OCI-LY1 (cell line): ENCODE data around the gene C22orf31.

Experiments
- EZH2 ChIP-seq: fragments of 200-600 bp; sonication (generic), shearing (Covaris generic); IDR thresholded peaks from 2 replicates; pipeline ENCODE4 v1.8.0; 2017; ENCODE audit warnings: borderline replicate concordance, mixed run types, mild to moderate bottlenecking, antibody characterized with exemption, low read length, moderate library complexity, mixed read lengths
- TF ChIP-seq, protein P1 (sequence below): fragments of 200-600 bp; sonication (generic), shearing (Covaris generic); IDR thresholded peaks from 2 replicates; pipeline ENCODE4 v1.5.1; 2017; ENCODE audit warnings: mild to moderate bottlenecking, antibody characterized with exemption, low read length, moderate library complexity, mixed read lengths

DNA sequence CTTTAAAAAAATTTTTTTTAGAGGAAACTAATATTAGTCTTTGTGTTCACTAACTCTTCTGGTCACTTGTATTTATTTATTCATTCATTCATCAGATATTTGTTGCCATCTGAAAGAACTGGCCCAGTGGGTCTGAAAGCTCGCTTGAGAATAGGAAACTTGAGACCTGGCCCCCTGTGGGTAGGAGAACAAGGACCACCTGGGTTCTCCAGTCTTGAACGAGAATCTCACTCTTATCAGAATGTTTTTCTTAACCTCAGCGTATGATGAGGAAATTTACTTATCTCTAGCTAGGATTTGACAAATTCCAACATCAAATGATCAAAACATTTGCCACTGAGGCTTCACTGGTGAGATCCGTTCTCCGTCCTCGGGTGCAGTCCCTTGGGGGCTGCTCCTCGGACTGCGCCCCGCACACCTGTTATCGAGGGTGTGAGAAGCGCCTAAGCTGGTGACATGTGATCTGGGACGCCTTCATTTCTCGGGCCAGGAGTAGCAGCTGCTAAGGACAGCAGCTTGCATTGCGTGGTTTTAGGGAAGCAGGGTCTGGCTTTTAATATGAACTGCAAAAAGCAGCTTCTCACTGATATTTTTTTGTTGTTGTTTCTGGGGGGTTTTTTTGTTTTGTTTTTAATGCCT, 6.3 kb downstream of the C22orf31 start:
- TF ChIP-seq, protein P1, sequence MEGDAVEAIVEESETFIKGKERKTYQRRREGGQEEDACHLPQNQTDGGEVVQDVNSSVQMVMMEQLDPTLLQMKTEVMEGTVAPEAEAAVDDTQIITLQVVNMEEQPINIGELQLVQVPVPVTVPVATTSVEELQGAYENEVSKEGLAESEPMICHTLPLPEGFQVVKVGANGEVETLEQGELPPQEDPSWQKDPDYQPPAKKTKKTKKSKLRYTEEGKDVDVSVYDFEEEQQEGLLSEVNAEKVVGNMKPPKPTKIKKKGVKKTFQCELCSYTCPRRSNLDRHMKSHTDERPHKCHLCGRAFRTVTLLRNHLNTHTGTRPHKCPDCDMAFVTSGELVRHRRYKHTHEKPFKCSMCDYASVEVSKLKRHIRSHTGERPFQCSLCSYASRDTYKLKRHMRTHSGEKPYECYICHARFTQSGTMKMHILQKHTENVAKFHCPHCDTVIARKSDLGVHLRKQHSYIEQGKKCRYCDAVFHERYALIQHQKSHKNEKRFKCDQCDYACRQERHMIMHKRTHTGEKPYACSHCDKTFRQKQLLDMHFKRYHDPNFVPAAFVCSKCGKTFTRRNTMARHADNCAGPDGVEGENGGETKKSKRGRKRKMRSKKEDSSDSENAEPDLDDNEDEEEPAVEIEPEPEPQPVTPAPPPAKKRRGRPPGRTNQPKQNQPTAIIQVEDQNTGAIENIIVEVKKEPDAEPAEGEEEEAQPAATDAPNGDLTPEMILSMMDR: no peak
- TF ChIP-seq EZH2: no peak
